ENCODE data around the gene NEK2.
"Not testable (repeated sequence)": the region's sequence is repeated elsewhere in the genome, so short reads cannot be mapped to it uniquely, and the experiment has no call there.

Gene NEK2

GRCh38 chr1:211628417-211628816, 47.0 kb downstream of the NEK2 start:
- H3K4me3 ChIP-seq (ENCODE audit: control insufficient read depth, low read depth, low read length), result no peak overlapping the region
- no peak for DNase-seq (ENCODE audit: low read depth)
- no peak for TF ChIP-seq CTCF (conservative IDR thresholded peaks at IDR 0.05; ENCODE audit: control insufficient read depth, insufficient read depth, low read depth, low read length)

- DNase-seq (ENCODE audit: low read depth), result no peak
- TF ChIP-seq CTCF (conservative IDR thresholded peaks at IDR 0.05; ENCODE audit: control insufficient read depth, insufficient read depth, low read depth, low read length), result no peak
- H3K4me3 ChIP-seq (ENCODE audit: control insufficient read depth, low read depth, low read length), result no peak overlapping the region
Measured at GRCh38 chr1:211627259-211627658, 48.2 kb downstream of the NEK2 start.

- not testable (repeated sequence) for H3K4me3 ChIP-seq (ENCODE audit: control insufficient read depth, low read depth, low read length); DNase-seq (ENCODE audit: low read depth)
Measured at GRCh38 chr1:211625866-211626265, 49.6 kb downstream of the NEK2 start.

GRCh38 chr1:211625040-211625439, 50.4 kb downstream of the NEK2 start:
- TF ChIP-seq CTCF (conservative IDR thresholded peaks at IDR 0.05; ENCODE audit: control insufficient read depth, insufficient read depth, low read depth, low read length), result peak; percentile 61
- DNase-seq (ENCODE audit: low read depth), result peak; percentile 72
- no peak overlapping the region for H3K4me3 ChIP-seq (ENCODE audit: control insufficient read depth, low read depth, low read length)

- no peak for DNase-seq (ENCODE audit: low read depth)
- no peak for TF ChIP-seq CTCF (conservative IDR thresholded peaks at IDR 0.05; ENCODE audit: control insufficient read depth, insufficient read depth, low read depth, low read length)
- H3K4me3 ChIP-seq (ENCODE audit: control insufficient read depth, low read depth, low read length), result no peak overlapping the region
Measured at GRCh38 chr1:211623515-211623914, 51.9 kb downstream of the NEK2 start.

- peak; percentile 17 for DNase-seq (ENCODE audit: low read depth)
- TF ChIP-seq CTCF (conservative IDR thresholded peaks at IDR 0.05; ENCODE audit: control insufficient read depth, insufficient read depth, low read depth, low read length), result no peak
- H3K4me3 ChIP-seq (ENCODE audit: control insufficient read depth, low read depth, low read length), result no peak overlapping the region
Measured at GRCh38 chr1:211621447-211622198, 53.8 kb downstream of the NEK2 start.

GRCh38 chr1:211620097-211620496, 55.3 kb downstream of the NEK2 start:
- TF ChIP-seq CTCF (conservative IDR thresholded peaks at IDR 0.05; ENCODE audit: control insufficient read depth, insufficient read depth, low read depth, low read length), result no peak
- H3K4me3 ChIP-seq (ENCODE audit: control insufficient read depth, low read depth, low read length), result no peak overlapping the region

More at GRCh38 chr1:211620097-211620496, 55.3 kb downstream of the NEK2 start:
- DNase-seq (ENCODE audit: low read depth), result no peak

Data from fibroblast of mammary gland (primary cell).